B cell (primary cell): ENCODE data around the gene ITGB2.

Experiments
- EZH2 ChIP-seq: IDR thresholded peaks from 2 replicates; pipeline ENCODE4 v1.6.1; 2012; ENCODE audit warnings: borderline replicate concordance, low read depth, mild to moderate bottlenecking, moderate library complexity, low read length; ENCODE audit not compliant: insufficient read depth, poor library complexity, severe bottlenecking
- TF ChIP-seq, protein P1 (sequence below): fragments of 200-600 bp; IDR thresholded peaks from one replicate; pipeline ENCODE4 v1.8.0; 2022; ENCODE audit warnings: antibody characterized with exemption, mild to moderate bottlenecking

DNA sequence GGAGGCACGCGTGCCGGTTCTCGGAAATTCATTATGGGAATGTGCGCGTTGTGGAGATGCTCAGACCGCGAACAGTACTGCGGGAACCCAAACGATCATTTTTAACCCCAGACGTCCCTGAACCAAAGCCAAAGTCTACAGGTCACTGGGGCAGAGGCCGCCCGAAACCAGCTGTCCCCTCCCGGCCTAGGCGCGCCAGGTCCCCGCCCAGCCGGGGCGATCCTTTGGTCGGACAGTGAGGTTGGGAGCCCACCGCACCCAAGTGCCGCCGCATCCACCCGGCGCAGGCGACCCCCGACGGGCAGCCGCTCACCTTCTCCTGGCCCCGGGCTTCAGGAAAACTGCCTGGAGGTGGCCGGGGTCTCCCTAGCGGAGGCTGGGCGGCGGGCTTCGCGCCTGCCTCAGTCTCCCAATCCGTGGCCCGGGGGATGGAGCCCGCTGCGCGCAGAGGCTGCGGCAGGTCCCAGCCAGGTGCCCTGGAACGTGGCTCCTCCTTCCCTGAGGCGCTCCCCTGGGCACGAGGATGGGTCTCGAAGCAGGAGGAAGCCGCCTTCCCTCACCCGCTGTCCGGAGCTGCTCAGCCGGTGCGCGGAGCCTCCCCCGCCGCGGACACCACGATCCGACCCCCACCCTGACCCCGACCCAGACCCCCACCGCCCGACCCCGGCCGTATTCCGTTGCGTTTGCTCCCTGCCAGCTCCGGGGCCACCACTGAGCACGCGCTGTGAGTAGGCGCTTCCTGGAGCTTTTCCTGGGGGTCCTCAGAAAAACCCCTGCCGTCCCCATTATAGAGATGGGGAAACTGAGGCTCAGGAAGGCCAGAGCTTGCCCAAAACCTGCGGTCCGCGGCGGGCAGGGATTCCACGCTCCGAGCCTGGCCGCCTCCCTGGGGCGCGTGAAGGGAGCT is 11.1 kb upstream of the ITGB2 start:
- TF ChIP-seq, protein P1, sequence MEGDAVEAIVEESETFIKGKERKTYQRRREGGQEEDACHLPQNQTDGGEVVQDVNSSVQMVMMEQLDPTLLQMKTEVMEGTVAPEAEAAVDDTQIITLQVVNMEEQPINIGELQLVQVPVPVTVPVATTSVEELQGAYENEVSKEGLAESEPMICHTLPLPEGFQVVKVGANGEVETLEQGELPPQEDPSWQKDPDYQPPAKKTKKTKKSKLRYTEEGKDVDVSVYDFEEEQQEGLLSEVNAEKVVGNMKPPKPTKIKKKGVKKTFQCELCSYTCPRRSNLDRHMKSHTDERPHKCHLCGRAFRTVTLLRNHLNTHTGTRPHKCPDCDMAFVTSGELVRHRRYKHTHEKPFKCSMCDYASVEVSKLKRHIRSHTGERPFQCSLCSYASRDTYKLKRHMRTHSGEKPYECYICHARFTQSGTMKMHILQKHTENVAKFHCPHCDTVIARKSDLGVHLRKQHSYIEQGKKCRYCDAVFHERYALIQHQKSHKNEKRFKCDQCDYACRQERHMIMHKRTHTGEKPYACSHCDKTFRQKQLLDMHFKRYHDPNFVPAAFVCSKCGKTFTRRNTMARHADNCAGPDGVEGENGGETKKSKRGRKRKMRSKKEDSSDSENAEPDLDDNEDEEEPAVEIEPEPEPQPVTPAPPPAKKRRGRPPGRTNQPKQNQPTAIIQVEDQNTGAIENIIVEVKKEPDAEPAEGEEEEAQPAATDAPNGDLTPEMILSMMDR: no peak
- TF ChIP-seq EZH2: no peak
